LNCAP (cell line): ENCODE data around the gene C11orf68.

Experiments used
- TF ChIP-seq, protein P1 (sequence below): fragments of 450-650 bp; IDR thresholded peaks from 2 replicates; pipeline ENCODE4 v1.5.1; 2017; ENCODE audit warnings: mild to moderate bottlenecking

Gene C11orf68

GRCh38 chr11:65918211-65919140, at the start of gene C11orf68:
Gene C11orf68 (minus strand): TSS chr11:65919062. CDS start chr11:65919031, 31 bp downstream.
- TF ChIP-seq, protein P1, sequence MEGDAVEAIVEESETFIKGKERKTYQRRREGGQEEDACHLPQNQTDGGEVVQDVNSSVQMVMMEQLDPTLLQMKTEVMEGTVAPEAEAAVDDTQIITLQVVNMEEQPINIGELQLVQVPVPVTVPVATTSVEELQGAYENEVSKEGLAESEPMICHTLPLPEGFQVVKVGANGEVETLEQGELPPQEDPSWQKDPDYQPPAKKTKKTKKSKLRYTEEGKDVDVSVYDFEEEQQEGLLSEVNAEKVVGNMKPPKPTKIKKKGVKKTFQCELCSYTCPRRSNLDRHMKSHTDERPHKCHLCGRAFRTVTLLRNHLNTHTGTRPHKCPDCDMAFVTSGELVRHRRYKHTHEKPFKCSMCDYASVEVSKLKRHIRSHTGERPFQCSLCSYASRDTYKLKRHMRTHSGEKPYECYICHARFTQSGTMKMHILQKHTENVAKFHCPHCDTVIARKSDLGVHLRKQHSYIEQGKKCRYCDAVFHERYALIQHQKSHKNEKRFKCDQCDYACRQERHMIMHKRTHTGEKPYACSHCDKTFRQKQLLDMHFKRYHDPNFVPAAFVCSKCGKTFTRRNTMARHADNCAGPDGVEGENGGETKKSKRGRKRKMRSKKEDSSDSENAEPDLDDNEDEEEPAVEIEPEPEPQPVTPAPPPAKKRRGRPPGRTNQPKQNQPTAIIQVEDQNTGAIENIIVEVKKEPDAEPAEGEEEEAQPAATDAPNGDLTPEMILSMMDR = no peak

GRCh38 chr11:65967329-65967934, 48.6 kb upstream of the C11orf68 start:
- TF ChIP-seq, protein P1 = no peak

- TF ChIP-seq, protein P1 = no peak
Observed at GRCh38 chr11:65965986-65966762, 47.3 kb upstream of the C11orf68 start.

DNA sequence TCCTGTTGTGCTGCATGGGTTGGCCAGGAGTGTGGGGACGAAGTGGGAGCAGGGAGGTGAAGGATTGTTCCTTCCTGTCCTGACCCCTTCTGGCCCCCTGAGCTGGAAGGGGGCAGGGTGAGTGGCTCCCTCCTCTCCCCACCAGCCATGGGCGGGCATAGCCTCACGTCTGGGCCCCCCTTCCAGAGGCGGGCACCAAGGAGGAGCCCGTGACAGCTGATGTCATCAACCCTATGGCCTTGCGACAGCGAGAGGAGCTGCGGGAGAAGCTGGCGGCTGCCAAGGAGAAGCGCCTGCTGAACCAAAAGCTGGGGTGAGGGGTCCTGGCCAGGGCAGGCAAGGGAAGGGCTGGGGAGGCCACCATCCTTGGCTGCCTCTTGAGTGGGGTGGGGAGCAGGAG, 46.0 kb upstream of the C11orf68 start:
- TF ChIP-seq, protein P1 = no peak

DNA sequence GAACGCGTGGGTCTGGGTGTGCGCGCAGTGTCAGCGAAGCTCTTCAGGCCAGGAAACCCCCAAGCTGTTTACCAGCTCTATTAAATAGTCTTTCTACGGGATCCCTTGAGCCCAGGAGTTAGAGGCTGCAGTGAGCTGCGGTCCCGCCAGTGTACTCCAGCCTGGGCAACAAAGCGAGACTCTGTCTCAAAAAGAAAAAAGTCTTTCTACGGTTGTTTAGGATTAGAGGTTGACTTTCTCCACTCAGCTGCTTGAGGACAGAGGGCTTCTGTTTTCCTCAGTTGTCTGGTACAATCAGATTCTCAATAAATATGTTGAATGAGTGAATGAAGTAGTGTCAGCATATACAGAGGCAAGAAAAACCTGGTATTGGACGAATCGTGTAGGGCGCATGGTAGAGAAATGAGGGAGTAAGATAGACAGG, 43.3 kb upstream of the C11orf68 start:
- TF ChIP-seq, protein P1 = no peak

- TF ChIP-seq, protein P1 = no peak
Observed at GRCh38 chr11:65961267-65962140, 42.6 kb upstream of the C11orf68 start, which contains the start of gene SART1. Gene SART1 (plus strand): TSS chr11:65961734. CDS start chr11:65961781, 47 bp downstream.
